Heart left ventricle (tissue), 13 donors: ENCODE data around the gene MPPED2.

ENCODE experiments used
- CTCF ChIP-seq, 12 donors: fragments of 200-600 bp; sonication (generic) in 4 of 12; IDR thresholded peaks; one replicate each; pipeline versions ENCODE4 v1.5.0 to v1.8.0; 2018 to 2022; ENCODE audit warnings: antibody characterized with exemption in 12 of 12, mild to moderate bottlenecking in 5 of 12
- POLR2A ChIP-seq, 2 donors: fragments of 450-650 bp; IDR thresholded peaks; one replicate each; pipeline ENCODE4 v1.6.1; 2017; ENCODE audit warnings: antibody characterized with exemption in 2 of 2, mild to moderate bottlenecking in 2 of 2, moderate library complexity in 2 of 2
- donor health status: ischemic (EF 13 %, LVEDD 7.1; RV severe dilation, severe dysfunction).
- donor health status: DM: no; HTN: yes; CAD: no.
- donor health status: DM: no; HTN: no; CAD: no.
- donor health status: ischemic (EF 25% LVEDD 6.9; RV normal size, moderate dysfunction).
- donor health status: ischemic (EF 25% LVEDD 5.7; RV mildly dilated, moderate dysfunction).
- donor health status: ischemic (EF 35%, LVEDD 5.7; RV mildly dilated, moderate dysfunction).
- donor health status: nonischemic (EF 11% LVEDD 7.7; RV severe dilation, severe dysfunction).
- donor health status: DM: yes; HTN: yes; CAD: no.
- donor health status: PGD.
- donor health status: ischemic (EF 29% LVEDD 5.4; RV normal size, mild dysfunction).
- donor health status: nonischemic (EF 23%, LVEDD 6.1; RV moderate dilation, normal function).

GRCh38 chr11:30497600-30497999 is 88.6 kb downstream of the MPPED2 start:
- no peak for TF ChIP-seq CTCF (IDR thresholded peaks at IDR 0.05)
- no peak for TF ChIP-seq POLR2A (IDR thresholded peaks at IDR 0.05)
